ENCODE measurements around the gene CLDN17. TPM values are rescaled to one million over a fixed set of nuclear protein-coding genes. Genes with fewer than 3 reads are reported as not detected.

The CLDN17 gene
- total RNA-seq, 1 experiment from 2014 or later = not detected

GRCh38 chr21:30126576-30126975 is 40.0 kb downstream of the CLDN17 start:
- no peak for DNase-seq (ENCODE audit: extremely low read depth, low read depth)

DNA sequence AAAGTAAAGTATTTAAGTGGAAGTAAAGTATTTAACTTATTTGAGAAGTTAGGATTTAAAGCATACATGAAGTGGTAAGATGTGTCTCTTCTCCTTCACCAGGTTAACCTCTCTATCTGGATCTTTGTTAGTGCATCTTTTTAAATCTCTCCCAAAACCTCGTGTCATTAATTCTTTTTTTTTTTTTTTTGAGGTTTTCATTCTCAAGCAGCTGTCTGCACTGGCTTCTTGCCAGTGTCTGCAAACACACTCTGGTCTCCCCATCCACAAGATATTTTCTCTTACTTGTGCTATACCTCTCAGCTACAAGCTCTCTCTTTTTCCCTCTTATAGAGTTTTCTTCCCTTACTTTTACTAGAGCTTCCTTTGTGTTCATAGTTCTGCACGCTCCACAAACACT is 49.0 kb downstream of the CLDN17 start:
- DNase-seq (ENCODE audit: extremely low read depth, low read depth) = no peak

DNA sequence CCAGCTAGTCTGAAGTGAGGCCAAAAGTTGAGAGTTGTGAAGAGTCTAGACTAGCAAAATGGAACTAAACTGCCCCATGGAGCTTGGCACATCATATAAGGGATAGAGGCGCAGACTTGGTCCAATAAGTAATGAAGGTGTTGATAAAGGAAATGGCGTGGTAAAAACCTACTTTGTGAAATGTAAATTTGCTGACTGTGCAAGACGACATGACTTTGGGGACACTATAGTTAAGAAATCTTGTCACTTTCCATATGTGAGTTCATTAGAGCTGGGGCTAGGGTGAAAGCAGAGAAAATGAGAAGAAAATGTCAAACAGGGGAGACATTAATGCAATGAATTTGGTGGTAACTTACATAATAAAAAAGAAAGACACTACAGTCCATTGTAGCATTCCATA is 50.1 kb downstream of the CLDN17 start:
- DNase-seq (ENCODE audit: extremely low read depth, low read depth) = no peak

Other genes starting within 250 kb of the CLDN17 start
- gene GRIK1, start 226.8 kb downstream of the CLDN17 start, total RNA-seq (2014; rRNA removed; shearing (Covaris generic)) = not detected in 2 replicates
- not detected in 2 replicates for gene CLDN8, start 49.3 kb upstream of the CLDN17 start, total RNA-seq (2014; rRNA removed; shearing (Covaris generic))
- gene KRTAP24-1, start 116.1 kb upstream of the CLDN17 start, total RNA-seq (2014; rRNA removed; shearing (Covaris generic)) = not detected in 2 replicates
- gene KRTAP25-1, start 122.7 kb upstream of the CLDN17 start, total RNA-seq (2014; rRNA removed; shearing (Covaris generic)) = not detected in 2 replicates
- gene KRTAP26-1, start 153.5 kb upstream of the CLDN17 start, total RNA-seq (2014; rRNA removed; shearing (Covaris generic)) = not detected in 2 replicates
- gene KRTAP27-1, start 170.9 kb upstream of the CLDN17 start, total RNA-seq (2014; rRNA removed; shearing (Covaris generic)) = not detected in 2 replicates
- gene KRTAP23-1, start 181.8 kb upstream of the CLDN17 start, total RNA-seq (2014; rRNA removed; shearing (Covaris generic)) = not detected in 2 replicates
- gene KRTAP13-2, start 205.5 kb upstream of the CLDN17 start, total RNA-seq (2014; rRNA removed; shearing (Covaris generic)) = not detected in 2 replicates
- gene KRTAP13-1, start 229.2 kb upstream of the CLDN17 start, total RNA-seq (2014; rRNA removed; shearing (Covaris generic)) = not detected in 2 replicates

Data from NCI-H460 (cell line).